Caki2 (cell line): ENCODE measurements around the gene ARV1. TPM values are rescaled to one million over a fixed set of nuclear protein-coding genes. Genes with fewer than 3 reads are reported as not detected.

Source experiments
- total RNA-seq: library from RNA; depleted of rRNA; stranded (reverse); fragments of >200 nt; shearing (Covaris generic); gene quantifications from 2 replicates; pipeline ENCODE4 v1.2.3, GENCODE V29; 2014; ENCODE audit warnings: low replicate concordance; rRNA removed

The ARV1 gene
- total RNA-seq, 1 experiment from 2014 or later = 20.8 TPM

Other genes starting within 250 kb of the ARV1 start
- gene CAPN9, start 231.7 kb upstream of the ARV1 start, total RNA-seq = not detected in 2 replicates
- gene C1orf198, start 110.6 kb upstream of the ARV1 start, total RNA-seq = 71.2 and 87.1 TPM in 2 replicates
- gene TTC13, start 233 bp upstream of the ARV1 start, total RNA-seq = 4.0 and 7.6 TPM in 2 replicates
- 8.8 and 9.7 TPM in 2 replicates for gene FAM89A, start 61.2 kb downstream of the ARV1 start, total RNA-seq
- 1.3 TPM in 1 of 2 replicates, not detected in the other for gene TRIM67, start 183.0 kb downstream of the ARV1 start, total RNA-seq